T-helper 9 cell (primary cell): Measurements from ENCODE around the gene NXPH2.
"Not testable (repeated sequence)": the region's sequence is repeated elsewhere in the genome, so short reads cannot be mapped to it uniquely, and the experiment has no call there.

Experiments
- DNase-seq: peaks from one replicate; pipeline ENCODE4 v3.0.0-alpha.2; 2020

NXPH2 gene

GRCh38 chr2:138708682-138709241, 71.4 kb downstream of the NXPH2 start:
- no peak for DNase-seq

DNA sequence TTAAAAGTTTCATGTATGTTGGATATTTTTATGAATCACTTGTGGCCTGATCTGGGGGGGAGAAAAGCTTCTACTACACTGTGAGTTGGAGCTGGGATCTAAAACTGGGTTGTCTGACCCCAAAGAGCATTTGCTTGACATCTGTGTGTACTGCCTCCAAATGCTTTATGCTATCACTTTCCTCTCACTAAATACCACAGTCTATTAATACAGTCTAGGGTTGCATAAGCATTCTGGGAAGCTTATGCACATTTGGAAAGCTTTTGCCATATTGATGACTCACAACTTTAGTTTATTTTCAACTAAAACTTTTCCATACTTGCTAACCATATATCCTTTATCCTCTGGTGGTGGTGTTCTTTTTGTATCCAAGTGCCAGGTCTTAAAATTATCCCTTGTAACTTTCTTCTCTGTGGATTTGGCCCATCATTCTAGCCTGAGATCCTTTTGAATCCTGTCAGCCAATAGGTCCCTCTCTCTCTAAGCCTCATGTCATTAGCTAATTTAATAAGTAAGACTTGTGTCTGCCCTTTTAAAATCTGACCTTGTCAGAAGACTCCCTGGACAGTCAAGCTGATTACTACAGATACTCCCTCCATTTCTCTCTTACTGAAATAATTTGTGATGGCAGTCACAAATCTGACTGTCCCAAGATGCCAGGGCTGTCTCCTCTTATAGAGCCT, 72.7 kb downstream of the NXPH2 start:
- no peak for DNase-seq

GRCh38 chr2:138703242-138703641, 76.9 kb downstream of the NXPH2 start:
- no peak for DNase-seq

- DNase-seq, result no peak
Observed at GRCh38 chr2:138700716-138701115, 79.5 kb downstream of the NXPH2 start.

DNA sequence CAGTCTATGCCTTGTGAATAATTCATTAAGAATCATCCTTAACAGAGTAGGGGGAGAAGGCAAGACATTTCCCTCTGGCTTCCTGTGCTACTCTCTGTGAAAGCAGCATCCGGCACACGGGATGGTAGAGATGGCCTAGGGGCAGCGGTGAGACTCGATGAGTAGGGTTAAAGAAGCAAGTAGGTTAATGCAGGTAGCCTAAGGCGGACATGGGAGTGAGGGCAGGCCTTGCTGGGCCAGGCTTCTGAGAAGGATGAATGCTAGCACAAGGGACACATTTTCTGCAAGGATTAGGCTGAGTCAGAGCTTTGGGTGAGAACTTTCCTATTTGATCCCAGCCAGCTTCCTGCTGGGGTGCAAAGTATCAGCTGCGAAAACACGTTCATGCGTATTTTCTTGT, 80.8 kb downstream of the NXPH2 start:
- no peak for DNase-seq

- no peak for DNase-seq
Observed at GRCh38 chr2:138698428-138698827, 81.8 kb downstream of the NXPH2 start.

DNA sequence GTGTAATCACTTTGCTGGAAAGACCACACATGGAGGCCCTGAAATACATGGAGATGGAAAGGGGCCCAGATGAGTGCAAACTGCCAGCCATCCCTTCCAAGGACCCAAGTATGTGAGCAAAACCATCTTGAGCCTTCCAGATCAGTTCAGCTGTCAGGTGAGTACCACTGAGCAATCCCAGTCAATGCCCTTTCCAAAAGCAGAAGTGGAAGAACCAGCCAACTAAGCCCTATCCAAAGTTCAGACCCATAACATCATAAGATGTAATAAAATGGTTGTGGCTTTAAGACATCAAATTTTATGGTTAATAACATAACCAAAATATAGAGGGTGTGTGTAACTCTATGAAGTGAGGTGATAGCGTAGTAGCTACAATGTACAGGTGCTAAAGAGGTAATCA, 88.5 kb downstream of the NXPH2 start:
- DNase-seq, result no peak

GRCh38 chr2:138689705-138690104, 90.5 kb downstream of the NXPH2 start:
- DNase-seq, result no peak

GRCh38 chr2:138682163-138682562, 98.0 kb downstream of the NXPH2 start:
- no peak for DNase-seq

GRCh38 chr2:138677221-138677620, 103.0 kb downstream of the NXPH2 start:
- DNase-seq, result no peak

- DNase-seq, result no peak
Observed at GRCh38 chr2:138676619-138677021, 103.6 kb downstream of the NXPH2 start.

GRCh38 chr2:138671566-138671965, 108.6 kb downstream of the NXPH2 start:
- DNase-seq, result no peak

DNA sequence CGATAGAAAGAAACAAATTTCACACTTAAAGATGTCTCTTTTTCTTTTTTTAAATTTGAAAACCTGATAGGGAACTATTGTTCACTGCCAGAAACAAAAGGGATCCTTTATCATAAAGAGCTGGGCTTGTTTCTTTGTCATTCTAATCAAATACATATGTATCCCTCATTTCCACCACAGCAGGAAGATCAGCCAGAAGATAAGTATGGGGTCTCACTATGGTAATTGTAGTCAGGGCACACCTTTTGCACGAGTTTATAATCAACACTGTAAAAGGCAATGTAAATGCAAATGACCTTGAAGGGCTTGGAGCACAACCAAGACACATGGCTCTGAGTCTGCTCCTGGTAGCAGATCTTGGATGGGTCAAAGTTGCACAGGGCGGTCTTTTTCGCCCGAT, 109.5 kb downstream of the NXPH2 start:
- no peak for DNase-seq

DNA sequence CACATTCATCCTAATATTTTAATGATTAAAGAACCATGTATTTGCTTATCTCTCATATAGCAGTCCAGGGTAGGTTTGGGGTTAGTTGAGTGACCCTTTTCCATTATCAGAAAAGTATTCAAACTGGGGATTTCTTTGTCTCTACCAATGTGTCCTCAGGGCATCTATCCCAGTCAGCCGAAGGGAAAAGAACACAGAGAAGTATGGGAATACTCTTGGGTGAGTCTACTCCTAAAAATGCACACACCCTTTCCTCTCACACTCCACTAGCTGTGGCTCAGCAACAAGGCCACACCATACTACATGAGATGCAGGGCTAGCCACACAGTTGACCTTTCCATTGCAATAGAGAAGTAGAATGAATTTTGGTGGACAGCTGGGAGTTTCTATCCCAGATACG, 114.3 kb downstream of the NXPH2 start:
- no peak for DNase-seq

GRCh38 chr2:138658187-138658894, 121.8 kb downstream of the NXPH2 start:
- DNase-seq, result no peak

DNA sequence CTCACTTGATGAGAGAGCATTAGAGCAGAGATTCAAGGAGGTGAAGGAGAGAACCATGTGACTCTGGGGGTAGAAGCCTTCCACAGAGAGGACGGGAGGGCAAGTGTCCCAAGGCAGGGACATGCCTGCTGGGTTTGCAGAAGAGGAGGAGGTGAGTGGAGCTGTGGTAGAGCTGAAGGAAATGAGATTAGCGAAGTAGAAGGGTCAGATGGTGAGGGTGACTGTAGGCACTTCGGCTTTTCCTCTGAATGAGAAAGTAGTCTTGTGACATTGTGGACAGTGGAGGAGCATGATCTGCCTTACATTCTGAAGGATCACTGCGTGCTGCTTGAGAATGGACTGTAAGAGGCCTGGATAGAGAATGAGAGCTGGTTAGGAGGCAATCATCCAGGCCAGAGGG, 126.0 kb downstream of the NXPH2 start:
- no peak for DNase-seq

DNA sequence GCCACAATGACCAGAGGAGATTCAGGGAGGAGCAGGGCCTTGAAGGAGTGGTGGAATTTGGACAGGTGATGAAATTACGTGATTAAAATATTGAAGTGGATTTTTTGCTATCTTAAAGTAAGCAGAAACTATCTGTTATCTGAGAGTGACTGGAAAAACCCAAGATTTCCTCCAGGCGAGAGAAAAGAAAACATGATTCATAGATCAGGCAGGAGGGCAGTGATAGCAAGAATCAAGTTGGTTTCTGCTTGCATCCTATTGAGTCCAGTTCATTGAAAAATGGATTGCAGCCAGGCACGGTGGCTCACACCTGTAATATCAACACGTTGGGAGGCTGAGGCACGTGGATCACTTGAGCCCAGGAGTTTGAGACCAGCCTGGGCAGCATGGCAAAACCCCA, 127.8 kb downstream of the NXPH2 start:
- DNase-seq, result no peak

DNA sequence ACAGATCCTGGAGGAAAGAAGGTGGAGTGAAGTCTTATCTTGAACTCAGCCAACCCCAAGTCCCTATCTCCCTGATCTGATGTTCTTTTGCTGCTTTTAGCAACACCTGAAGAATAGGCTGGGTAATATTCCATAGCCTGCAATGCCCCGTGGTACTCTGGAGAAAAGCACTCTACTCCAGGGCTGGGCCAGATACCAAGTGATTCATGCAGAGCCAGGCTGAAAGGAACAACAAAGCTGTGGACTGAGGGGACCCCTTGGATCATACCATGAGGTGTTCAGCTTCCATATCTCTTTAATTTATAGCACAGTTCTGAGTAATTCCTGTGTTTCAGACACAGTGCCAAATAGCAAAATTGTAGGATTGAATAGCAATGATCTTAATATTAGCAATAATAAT, 130.6 kb downstream of the NXPH2 start:
- no peak for DNase-seq

DNA sequence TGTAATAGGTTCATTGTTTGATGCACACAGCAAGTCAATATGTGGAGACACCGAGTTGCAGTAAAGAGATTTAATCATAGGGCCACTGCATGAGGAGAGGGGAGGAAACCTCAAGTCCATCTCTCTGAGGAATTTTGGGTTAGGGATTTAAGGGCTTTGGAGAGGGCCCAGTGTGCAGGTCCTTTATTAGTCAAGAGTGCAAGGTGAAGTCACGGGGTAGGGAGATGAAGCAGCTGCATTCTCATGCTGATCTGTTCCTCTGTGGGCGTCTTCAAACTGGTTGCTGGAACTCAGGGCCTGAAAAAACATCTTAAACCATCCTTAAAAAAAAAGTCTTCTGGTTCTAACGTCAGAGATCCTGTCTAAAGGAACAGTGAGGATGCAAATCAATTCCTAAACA, 131.6 kb downstream of the NXPH2 start:
- no peak for DNase-seq

DNA sequence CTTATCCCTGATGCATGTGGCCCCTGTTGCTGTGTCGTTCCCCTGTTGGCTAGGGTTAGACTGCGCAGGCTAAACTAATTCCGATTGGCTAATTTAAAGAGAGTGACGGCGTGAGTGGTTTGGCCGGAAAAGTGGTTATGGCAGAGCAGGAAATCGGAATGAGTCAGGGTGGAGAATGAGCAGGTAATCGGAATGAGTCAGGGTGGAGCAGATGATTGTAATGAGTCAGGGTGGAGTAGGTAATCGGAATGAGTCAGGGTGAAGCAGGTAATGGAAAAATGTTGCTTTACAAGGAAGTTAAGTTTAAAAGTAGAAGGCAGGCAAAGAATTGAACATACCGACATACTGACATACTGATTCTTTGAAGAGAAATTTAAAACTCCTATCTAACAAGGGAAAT, 135.4 kb downstream of the NXPH2 start:
- not testable (repeated sequence) for DNase-seq

GRCh38 chr2:138640921-138641676, 139.1 kb downstream of the NXPH2 start:
- no peak for DNase-seq

DNA sequence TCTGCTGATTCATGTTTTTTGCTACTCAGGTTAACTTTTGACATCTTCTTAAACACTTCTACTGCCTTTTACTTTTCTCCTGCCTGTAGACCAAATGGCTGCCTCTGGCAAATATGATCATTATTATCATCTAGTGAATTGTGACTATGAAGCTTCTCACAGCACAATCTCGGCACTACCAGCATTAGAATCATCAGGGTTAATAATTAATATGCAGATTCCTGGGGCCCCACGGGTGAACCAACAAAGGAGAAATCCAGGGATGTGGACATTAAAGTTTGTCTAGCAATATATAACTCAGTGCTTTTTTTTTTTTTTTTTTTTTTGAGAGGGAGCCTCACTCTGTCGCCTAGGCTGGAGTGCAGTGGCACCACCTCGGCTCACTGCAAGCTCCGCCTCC, 142.5 kb downstream of the NXPH2 start:
- no peak for DNase-seq

DNA sequence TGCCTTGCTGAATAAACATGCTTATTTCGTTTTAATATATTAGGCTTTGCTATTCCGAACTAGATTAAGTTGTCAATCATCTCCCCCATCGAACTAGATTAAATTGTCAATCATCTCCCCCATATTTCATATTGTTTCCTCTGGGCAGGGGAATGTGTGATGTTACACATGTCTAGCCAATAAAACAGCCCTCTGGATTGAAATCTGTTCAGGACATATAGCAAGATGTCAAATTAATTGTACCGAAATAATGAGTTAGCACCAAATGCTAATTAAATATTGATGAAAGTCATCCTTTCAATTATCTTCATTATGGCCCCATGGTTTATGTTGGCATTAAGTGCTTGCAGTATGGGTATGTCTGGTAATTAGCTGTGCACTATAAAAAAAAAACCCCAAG, 143.1 kb downstream of the NXPH2 start:
- no peak for DNase-seq

DNA sequence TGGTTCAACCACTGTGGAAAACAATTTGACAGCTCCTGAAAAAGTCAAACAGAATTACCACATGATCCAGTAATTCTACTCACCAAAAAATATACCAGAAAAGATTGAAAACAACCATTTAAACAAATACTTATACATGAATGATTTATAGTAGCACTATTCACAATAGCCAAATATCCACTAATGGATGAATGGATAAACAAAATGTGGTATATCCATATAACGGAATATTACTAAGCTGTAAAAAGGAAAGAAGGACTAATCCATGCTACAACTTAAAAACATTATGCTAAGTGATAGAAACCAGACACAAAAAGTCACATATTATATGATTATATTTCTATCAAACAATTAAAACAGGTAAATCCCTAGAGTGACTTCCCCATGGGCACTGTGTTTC, 147.1 kb downstream of the NXPH2 start:
- DNase-seq, result no peak
